Brain microvascular endothelial cell (primary cell): ENCODE data around the gene LTBP3.
A peak's percentile ranks its signal among the peaks of the same experiment; 100 is the strongest.
"Not testable (repeated sequence)": the region's sequence is repeated elsewhere in the genome, so short reads cannot be mapped to it uniquely, and the experiment has no call there.

Source experiments
- DNase-seq: peaks from one replicate; pipeline ENCODE4 v3.0.0-alpha.2; 2020
- H3K27ac ChIP-seq: fragments of 250-450 bp; sonication (Bioruptor Pico); 2 replicates; pipeline ENCODE4 v1.5.1; 2020; ENCODE audit warnings: mild to moderate bottlenecking, moderate library complexity
- H3K27me3 ChIP-seq: fragments of 250-450 bp; sonication (Bioruptor Pico); replicated peaks from 2 replicates; pipeline ENCODE4 v1.5.1; 2020; ENCODE audit warnings: mild to moderate bottlenecking
- H3K36me3 ChIP-seq: fragments of 250-450 bp; sonication (Bioruptor Pico); replicated peaks from 2 replicates; pipeline ENCODE4 v1.5.1; 2020; ENCODE audit warnings: mild to moderate bottlenecking
- H3K4me3 ChIP-seq: 2 replicates; pipeline ENCODE4 v1.5.1; 2011; ENCODE audit warnings: low read depth, mild to moderate bottlenecking, control low read depth, low read length, moderate library complexity
- in situ Hi-C: cut with HindIII; loops from 2 replicates; pipeline ENCODE4 v1.10.0; 2017; ENCODE audit warnings: low sequenced_read_pairs, low pct_ligation_motif_present
- TF ChIP-seq, protein P1 (sequence below): IDR thresholded peaks from 2 replicates; pipeline ENCODE4 v1.5.1; 2011; ENCODE audit warnings: low read depth, mild to moderate bottlenecking, moderate library complexity, low read length, control low read depth, inconsistent platforms; ENCODE audit errors: missing control alignments

Gene LTBP3

DNA sequence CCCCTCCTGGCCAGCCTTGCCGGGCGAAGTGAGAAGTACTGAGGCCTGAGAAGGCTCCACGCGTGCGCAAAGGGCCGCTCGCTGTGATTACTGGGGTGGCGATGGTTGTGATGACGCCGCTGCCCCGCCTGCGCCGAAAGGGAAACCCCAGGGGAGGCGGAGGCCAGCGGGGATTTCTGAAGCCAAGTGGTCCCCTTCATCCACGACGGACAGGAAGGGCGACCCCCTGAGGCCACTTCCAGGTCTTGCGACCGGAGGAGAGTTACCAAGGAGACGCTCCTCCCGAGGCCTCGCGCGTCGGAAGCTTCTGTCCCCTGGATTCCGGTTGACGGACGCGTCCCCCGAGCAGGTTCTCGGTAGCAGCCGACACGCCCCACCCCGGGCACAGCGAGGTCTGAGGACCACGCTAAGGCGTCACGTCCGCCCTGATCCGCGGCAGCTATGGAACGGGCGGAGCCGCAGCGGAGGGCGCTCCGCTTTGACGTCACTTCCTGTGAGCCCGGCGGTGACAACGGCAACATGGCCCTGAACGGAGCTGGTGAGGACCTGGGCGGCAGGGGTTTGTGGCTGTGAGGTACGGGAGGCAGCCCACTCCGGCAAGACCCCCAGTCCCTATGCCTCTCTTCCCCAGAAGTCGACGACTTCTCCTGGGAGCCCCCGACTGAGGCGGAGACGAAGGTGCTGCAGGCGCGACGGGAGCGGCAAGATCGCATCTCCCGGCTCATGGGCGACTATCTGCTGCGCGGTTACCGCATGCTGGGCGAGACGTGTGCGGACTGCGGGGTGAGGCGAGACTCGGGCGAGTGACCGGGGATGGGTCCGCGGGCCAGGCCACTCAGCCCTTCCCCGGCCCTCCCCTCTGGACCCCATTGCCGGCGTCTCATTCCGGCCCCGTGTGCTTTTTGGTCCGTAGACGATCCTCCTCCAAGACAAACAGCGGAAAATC, 12.1 kb upstream of the LTBP3 start, which contains the start of gene ZNRD2:
ZNRD2 (plus strand) TSS at position 505 of the 946 bp plus-strand sequence; CDS start at position 520, 15 bp downstream.
- in situ Hi-C loops, result no loop called here
- Histone ChIP-seq H3K27me3 (no peaks in the 10 kb centered on the region), H3K27ac (peak within 1 kb of the TSS; percentile 71), H3K4me3 (peak within 1 kb of the TSS; percentile 96), H3K36me3 (peaks cover 3% of the 10 kb centered on the region)
- peak; percentile 98 for DNase-seq
- TF ChIP-seq, protein P1, sequence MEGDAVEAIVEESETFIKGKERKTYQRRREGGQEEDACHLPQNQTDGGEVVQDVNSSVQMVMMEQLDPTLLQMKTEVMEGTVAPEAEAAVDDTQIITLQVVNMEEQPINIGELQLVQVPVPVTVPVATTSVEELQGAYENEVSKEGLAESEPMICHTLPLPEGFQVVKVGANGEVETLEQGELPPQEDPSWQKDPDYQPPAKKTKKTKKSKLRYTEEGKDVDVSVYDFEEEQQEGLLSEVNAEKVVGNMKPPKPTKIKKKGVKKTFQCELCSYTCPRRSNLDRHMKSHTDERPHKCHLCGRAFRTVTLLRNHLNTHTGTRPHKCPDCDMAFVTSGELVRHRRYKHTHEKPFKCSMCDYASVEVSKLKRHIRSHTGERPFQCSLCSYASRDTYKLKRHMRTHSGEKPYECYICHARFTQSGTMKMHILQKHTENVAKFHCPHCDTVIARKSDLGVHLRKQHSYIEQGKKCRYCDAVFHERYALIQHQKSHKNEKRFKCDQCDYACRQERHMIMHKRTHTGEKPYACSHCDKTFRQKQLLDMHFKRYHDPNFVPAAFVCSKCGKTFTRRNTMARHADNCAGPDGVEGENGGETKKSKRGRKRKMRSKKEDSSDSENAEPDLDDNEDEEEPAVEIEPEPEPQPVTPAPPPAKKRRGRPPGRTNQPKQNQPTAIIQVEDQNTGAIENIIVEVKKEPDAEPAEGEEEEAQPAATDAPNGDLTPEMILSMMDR, result peak; percentile 60

DNA sequence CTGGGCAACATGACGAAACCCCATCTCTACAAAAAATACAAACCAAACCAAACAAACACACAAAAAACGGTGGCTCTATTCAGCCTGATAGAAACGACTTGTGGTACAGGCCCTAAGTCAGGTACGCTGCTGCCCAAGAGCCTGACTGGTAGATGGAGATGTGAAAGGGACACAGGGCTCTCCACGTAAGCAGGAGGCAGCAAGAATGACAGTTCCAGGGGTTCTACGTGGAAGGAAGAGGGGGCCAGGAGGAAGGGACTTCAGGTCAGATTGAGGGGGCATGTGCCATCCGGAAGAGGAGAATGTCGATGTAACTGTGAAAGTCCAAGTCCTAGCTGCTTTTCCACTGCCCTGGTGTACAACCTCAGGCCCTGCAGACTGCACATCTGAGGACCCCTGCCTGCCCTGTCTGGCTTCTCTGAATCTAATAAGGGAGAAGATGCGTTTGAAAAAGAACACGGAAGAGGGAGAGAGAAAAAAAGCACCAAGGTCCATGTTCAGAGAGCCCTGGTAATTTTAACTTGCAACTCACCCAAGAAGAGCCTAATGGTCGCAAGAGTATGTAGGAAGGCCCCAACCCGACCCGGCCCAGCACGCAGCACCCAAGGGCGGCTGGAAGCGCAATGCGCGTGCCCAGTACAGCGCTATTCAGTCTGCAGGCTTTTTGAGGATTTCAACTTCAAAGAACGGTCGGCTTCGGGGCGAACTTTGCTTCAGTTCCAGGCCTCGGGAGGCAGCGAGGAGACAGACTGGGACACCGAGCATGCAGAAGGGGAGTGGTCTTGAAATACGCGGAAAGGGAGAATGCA, 11.2 kb upstream of the LTBP3 start:
- Histone ChIP-seq H3K27ac (peak overlapping the region; percentile 71), H3K4me3 (peak overlapping the region; percentile 96), H3K27me3 (no peaks in the 10 kb centered on the region), H3K36me3 (peaks cover 3% of the 10 kb centered on the region)
- DNase-seq, result no peak
- in situ Hi-C loops, result no loop called here
- TF ChIP-seq, protein P1, result no peak

DNA sequence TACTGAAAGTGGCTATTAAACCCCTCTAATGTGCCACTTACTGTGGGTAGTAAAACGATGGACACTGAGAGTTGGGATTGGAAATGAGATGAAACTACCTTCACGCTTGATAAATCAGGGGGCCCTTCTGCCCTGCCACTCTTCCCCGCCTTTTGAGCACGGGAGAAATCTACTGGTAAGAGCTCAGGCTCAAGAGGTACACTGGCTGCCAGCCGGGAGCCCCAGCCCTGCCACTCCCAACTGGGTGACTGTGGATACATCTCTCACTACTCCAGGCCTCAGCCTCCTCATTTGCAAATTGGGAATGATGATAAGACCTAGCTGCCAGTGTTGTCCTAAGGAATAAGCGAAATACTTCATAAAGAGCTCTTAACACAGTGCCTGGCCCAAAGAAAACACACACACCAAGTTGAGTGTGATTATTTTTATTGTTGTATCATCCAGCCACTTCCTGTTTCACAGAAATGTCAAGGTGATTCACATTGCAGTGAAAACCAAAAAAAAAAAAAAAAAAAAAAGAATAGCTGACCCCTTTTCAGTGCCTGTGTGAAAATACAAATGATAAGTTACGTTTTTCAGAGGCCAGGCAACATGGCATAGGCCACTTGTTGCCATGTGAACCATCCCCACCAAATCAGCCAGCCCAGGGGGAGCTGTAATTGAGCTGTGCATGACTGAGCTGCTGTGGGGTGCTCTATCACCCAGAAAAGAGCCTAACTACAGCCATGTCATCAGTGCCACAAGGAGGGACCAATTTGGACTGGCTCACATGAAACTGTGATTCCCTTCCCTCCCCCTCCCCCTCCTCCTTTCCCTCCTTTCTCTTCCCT, 7.7 kb upstream of the LTBP3 start:
- H3K4me3 ChIP-seq, result no peak overlapping the region
- H3K27me3 ChIP-seq, result no peaks in the 10 kb centered on the region
- TF ChIP-seq, protein P1, result no peak
- peak overlapping the region; percentile 52 for H3K27ac ChIP-seq
- in situ Hi-C loops, result no loop called here
- no peaks in the 10 kb centered on the region for H3K36me3 ChIP-seq
- DNase-seq, result no peak

DNA sequence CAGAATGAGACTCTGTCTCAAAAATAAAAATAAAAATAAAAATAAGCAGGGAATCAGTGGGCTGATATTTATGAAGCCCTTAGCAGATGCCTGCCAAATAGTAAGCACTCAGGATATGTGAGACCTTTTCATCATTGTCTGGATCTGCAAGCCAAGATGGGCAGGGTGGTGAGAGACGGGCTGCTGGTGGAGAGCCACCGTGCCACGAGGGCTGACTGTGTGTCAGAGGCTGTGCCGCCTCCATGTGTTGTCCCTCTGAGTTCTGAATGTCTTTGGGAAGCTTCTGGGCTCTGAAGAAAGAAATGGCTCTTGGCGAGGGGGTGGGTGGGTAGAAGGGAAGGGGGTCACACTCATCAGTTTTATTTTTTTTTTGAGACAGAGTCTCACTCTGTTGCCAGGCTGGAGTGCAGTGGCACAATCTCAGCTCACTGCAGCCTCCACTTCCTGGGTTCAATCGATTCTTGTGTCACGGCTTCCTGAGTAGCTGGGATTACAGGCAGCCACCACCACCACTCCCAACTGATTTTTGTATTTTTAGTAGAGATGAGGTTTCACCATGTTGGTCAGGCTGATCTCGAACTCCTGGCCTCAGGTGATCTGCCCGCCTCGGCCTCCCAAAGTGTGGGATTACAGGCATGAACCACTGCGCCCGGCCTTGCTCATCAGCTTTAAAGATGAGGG, 6.9 kb upstream of the LTBP3 start:
- H3K4me3 ChIP-seq, H3K27me3 ChIP-seq, H3K36me3 ChIP-seq, in situ Hi-C loops, DNase-seq, H3K27ac ChIP-seq: not testable (repeated sequence)

DNA sequence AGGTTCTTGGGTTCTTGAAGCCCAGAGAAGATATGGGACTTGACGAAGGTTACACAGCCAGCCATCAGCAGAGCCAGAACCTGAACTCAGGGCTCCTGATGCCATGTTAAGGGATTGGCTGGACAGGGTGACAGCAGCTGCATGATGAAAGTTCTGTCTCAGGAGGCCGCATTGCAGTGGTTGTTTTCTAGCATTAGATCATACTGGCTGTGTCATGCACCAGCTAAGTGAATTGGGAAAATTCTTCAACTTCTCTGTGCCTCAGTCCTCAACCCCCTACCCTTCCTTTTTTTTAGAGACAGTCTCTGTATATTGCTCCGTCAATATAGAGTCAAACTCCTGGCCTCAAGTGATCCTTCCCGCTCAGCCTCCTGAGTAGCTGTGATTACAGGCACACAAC, 5.4 kb upstream of the LTBP3 start:
- TF ChIP-seq, protein P1, result no peak
- no peak for DNase-seq
- H3K27ac ChIP-seq, result no peak overlapping the region
- no peaks in the 10 kb centered on the region for H3K36me3 ChIP-seq
- no peaks in the 10 kb centered on the region for H3K27me3 ChIP-seq
- no peak overlapping the region for H3K4me3 ChIP-seq
- in situ Hi-C loops, result no loop called here
